Activated CD4-positive, CD25-positive, alpha-beta regulatory T cell treated with anti-CD3 and anti-CD28 coated beads, Interleukin-2, amount 50 U/mL, for 72 hours (primary cell): Measurements from ENCODE around the gene ALG3.

Experiments used
- DNase-seq: peaks from one replicate; pipeline ENCODE4 v3.0.0; 2021

Gene ALG3

GRCh38 chr3:184259878-184260723, 11.3 kb upstream of the ALG3 start:
- peak; percentile 51 for DNase-seq

- DNase-seq = no peak
Observed at GRCh38 chr3:184259396-184259877, 10.7 kb upstream of the ALG3 start.

GRCh38 chr3:184258926-184259325, 10.2 kb upstream of the ALG3 start:
- no peak for DNase-seq

GRCh38 chr3:184257083-184257915, 8.5 kb upstream of the ALG3 start:
- no peak for DNase-seq

GRCh38 chr3:184255291-184256039, 6.7 kb upstream of the ALG3 start:
- no peak for DNase-seq

- DNase-seq = peak; percentile 90
Observed at GRCh38 chr3:184250167-184250828, 1.5 kb upstream of the ALG3 start.

GRCh38 chr3:184249412-184250166, 827 bp upstream of the ALG3 start, which contains the start of gene EEF1AKMT4:
EEF1AKMT4 (plus strand) TSS chr3:184249672; CDS start chr3:184249695, 23 bp downstream.
- DNase-seq = peak; percentile 94

- no peak for DNase-seq
Observed at GRCh38 chr3:184242297-184242685, 6.5 kb downstream of the ALG3 start.

- no peak for DNase-seq
Observed at GRCh38 chr3:184241447-184242296, 7.1 kb downstream of the ALG3 start.

- DNase-seq = no peak
Observed at GRCh38 chr3:184241141-184241446, 7.7 kb downstream of the ALG3 start.

- no peak for DNase-seq
Observed at GRCh38 chr3:184240384-184241140, 8.2 kb downstream of the ALG3 start.

GRCh38 chr3:184239708-184240107, 9.1 kb downstream of the ALG3 start:
- DNase-seq = no peak

GRCh38 chr3:184239221-184239620, 9.5 kb downstream of the ALG3 start:
- DNase-seq = no peak

GRCh38 chr3:184238246-184238818, 10.4 kb downstream of the ALG3 start:
- no peak for DNase-seq

GRCh38 chr3:184237807-184238206, 11.0 kb downstream of the ALG3 start:
- DNase-seq = no peak

GRCh38 chr3:184237211-184237610, 11.6 kb downstream of the ALG3 start:
- peak; percentile 5 for DNase-seq

- no peak for DNase-seq
Observed at GRCh38 chr3:184236636-184237035, 12.1 kb downstream of the ALG3 start.

GRCh38 chr3:184236033-184236410, 12.7 kb downstream of the ALG3 start:
- no peak for DNase-seq

GRCh38 chr3:184235381-184236032, 13.3 kb downstream of the ALG3 start:
- no peak for DNase-seq
